Neural progenitor cell (in vitro differentiated cells): Measurements from ENCODE around the gene BCOR.

Experiments
- CTCF ChIP-seq: fragments of 200-600 bp; sonication (generic); IDR thresholded peaks from 2 replicates; pipeline ENCODE4 v1.5.1; 2017; ENCODE audit warnings: antibody characterized with exemption, mild to moderate bottlenecking
- EZH2phosphoT487 ChIP-seq: fragments of 200-600 bp; sonication (generic); IDR thresholded peaks from 2 replicates; pipeline ENCODE4 v1.6.1; 2017; ENCODE audit warnings: antibody characterized with exemption

- TF ChIP-seq CTCF (peak; percentile 11), EZH2phosphoT487 (no peak)
These were observed 84.2 kb downstream of the BCOR start for GRCh38 chrX:40013266-40014195.
